ENCODE data around the gene DNAJB12.

DNA sequence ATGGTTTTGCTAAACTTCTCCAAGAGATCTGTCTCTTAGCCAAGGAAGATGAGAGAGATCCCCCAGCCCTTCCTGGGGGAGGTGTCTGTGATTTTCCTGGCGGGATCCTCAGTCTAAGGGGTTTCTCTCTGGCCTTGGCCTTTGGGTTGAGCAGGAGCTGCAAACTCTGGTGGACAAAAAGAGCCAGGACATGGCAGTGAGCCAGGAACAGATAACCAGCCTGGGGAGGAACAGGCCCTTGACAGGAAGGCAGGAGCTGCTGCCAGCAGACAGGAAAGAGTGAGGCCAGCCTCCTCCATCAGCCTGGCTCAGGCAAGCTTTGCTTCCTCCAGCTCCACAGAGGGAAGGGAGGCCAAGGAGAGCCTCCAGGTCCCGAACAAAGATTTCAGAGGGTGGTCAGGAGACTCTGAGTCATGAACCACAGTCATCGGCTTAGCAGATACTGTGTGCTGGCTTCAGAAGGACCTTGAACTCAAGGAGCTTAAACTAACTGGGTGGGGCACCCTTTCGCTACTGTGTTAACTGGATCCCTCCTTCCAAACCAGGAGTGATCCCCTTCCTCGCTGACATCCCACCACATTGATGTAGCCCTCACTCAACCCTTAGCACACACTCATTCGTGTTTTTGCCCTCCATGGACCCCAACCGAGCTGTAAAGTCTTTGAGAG, 46.3 kb downstream of the DNAJB12 start:
- TF ChIP-seq, protein P1, sequence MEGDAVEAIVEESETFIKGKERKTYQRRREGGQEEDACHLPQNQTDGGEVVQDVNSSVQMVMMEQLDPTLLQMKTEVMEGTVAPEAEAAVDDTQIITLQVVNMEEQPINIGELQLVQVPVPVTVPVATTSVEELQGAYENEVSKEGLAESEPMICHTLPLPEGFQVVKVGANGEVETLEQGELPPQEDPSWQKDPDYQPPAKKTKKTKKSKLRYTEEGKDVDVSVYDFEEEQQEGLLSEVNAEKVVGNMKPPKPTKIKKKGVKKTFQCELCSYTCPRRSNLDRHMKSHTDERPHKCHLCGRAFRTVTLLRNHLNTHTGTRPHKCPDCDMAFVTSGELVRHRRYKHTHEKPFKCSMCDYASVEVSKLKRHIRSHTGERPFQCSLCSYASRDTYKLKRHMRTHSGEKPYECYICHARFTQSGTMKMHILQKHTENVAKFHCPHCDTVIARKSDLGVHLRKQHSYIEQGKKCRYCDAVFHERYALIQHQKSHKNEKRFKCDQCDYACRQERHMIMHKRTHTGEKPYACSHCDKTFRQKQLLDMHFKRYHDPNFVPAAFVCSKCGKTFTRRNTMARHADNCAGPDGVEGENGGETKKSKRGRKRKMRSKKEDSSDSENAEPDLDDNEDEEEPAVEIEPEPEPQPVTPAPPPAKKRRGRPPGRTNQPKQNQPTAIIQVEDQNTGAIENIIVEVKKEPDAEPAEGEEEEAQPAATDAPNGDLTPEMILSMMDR (IDR thresholded peaks at IDR 0.05; ENCODE audit: insufficient read depth, low read length, poor library complexity, severe bottlenecking) = no peak
- TF ChIP-seq EZH2phosphoT487 (conservative IDR thresholded peaks at IDR 0.05; ENCODE audit: low read length) = no peak
